AG08395 (cell line): ENCODE results near the gene GABRB3.

Experiments used
- DNase-seq: peaks from one replicate; pipeline ENCODE4 v3.0.0; 2012; ENCODE audit warnings: mixed read lengths, low spot score

The GABRB3 gene

GRCh38 chr15:26630857-26631256, 142.0 kb downstream of the GABRB3 start:
- DNase-seq: no peak

GRCh38 chr15:26628879-26629529, 143.9 kb downstream of the GABRB3 start:
- peak; percentile 38 for DNase-seq

- no peak for DNase-seq
Measured at GRCh38 chr15:26628071-26628470, 144.8 kb downstream of the GABRB3 start.

GRCh38 chr15:26624128-26624527, 148.7 kb downstream of the GABRB3 start:
- no peak for DNase-seq

- no peak for DNase-seq
Measured at GRCh38 chr15:26623071-26623470, 149.8 kb downstream of the GABRB3 start.

GRCh38 chr15:26621816-26622215, 151.1 kb downstream of the GABRB3 start:
- no peak for DNase-seq

- DNase-seq: no peak
Measured at GRCh38 chr15:26620528-26621458, 152.1 kb downstream of the GABRB3 start.

GRCh38 chr15:26615927-26616302, 157.0 kb downstream of the GABRB3 start:
- DNase-seq: no peak

- DNase-seq: no peak
Measured at GRCh38 chr15:26615188-26615926, 157.5 kb downstream of the GABRB3 start.

GRCh38 chr15:26614734-26615133, 158.1 kb downstream of the GABRB3 start:
- DNase-seq: no peak

GRCh38 chr15:26598704-26599103, 174.2 kb downstream of the GABRB3 start:
- DNase-seq: no peak

GRCh38 chr15:26595611-26596010, 177.3 kb downstream of the GABRB3 start:
- no peak for DNase-seq

- no peak for DNase-seq
Measured at GRCh38 chr15:26590676-26591075, 182.2 kb downstream of the GABRB3 start.

GRCh38 chr15:26582840-26583239, 190.0 kb downstream of the GABRB3 start:
- no peak for DNase-seq

- no peak for DNase-seq
Measured at GRCh38 chr15:26580943-26581342, 191.9 kb downstream of the GABRB3 start.

- no peak for DNase-seq
Measured at GRCh38 chr15:26572602-26573350, 200.1 kb downstream of the GABRB3 start.

GRCh38 chr15:26571346-26571745, 201.5 kb downstream of the GABRB3 start:
- no peak for DNase-seq

- DNase-seq: no peak
Measured at GRCh38 chr15:26565542-26565941, 207.3 kb downstream of the GABRB3 start.

GRCh38 chr15:26564361-26564760, 208.5 kb downstream of the GABRB3 start:
- DNase-seq: no peak

- DNase-seq: no peak
Measured at GRCh38 chr15:26562336-26562735, 210.5 kb downstream of the GABRB3 start.

- no peak for DNase-seq
Measured at GRCh38 chr15:26561896-26562295, 211.0 kb downstream of the GABRB3 start.

GRCh38 chr15:26561130-26561529, 211.7 kb downstream of the GABRB3 start:
- no peak for DNase-seq
